HL-60/S4 treated with retinoic acid at 250 ng/mL for 4 days and 3 days (cell line): ENCODE data around the gene SFXN5.

ENCODE experiments used
- in situ Hi-C: fragments of 300-500 bp; cut with MboI; formaldehyde crosslinking; loops from 2 replicates; pipeline ENCODE4 v1.7.0; 2022; ENCODE audit warnings: low sequenced_read_pairs

Gene SFXN5

GRCh38 chr2:73053316-73054114 lies 18.0 kb downstream of the SFXN5 start:
- in situ Hi-C loops = no loop called here

- in situ Hi-C loops = no loop called here
These were observed 21.4 kb downstream of the SFXN5 start for GRCh38 chr2:73050121-73050545.

- in situ Hi-C loops = no loop called here
These were observed 27.3 kb downstream of the SFXN5 start for GRCh38 chr2:73043929-73044832.

- in situ Hi-C loops = no loop called here
These were observed 28.2 kb downstream of the SFXN5 start for GRCh38 chr2:73043276-73043675.

GRCh38 chr2:73037947-73038585 lies 33.4 kb downstream of the SFXN5 start:
- in situ Hi-C loops = no loop called here

GRCh38 chr2:73036766-73037165 lies 34.7 kb downstream of the SFXN5 start:
- in situ Hi-C loops = no loop called here

GRCh38 chr2:73035899-73036711 lies 35.4 kb downstream of the SFXN5 start:
- in situ Hi-C loops = no loop called here

GRCh38 chr2:73034661-73035375 lies 36.7 kb downstream of the SFXN5 start:
- in situ Hi-C loops = no loop called here

GRCh38 chr2:73033766-73034381 lies 37.6 kb downstream of the SFXN5 start:
- in situ Hi-C loops = no loop called here

GRCh38 chr2:73033142-73033765 lies 38.3 kb downstream of the SFXN5 start:
- in situ Hi-C loops = no loop called here

GRCh38 chr2:73032702-73033097 lies 38.8 kb downstream of the SFXN5 start:
- in situ Hi-C loops = no loop called here

- in situ Hi-C loops = no loop called here
These were observed 39.5 kb downstream of the SFXN5 start for GRCh38 chr2:73031725-73032701.

GRCh38 chr2:73031095-73031678 lies 40.3 kb downstream of the SFXN5 start:
- in situ Hi-C loops = no loop called here

GRCh38 chr2:73028841-73029240 lies 42.7 kb downstream of the SFXN5 start:
- in situ Hi-C loops = no loop called here

GRCh38 chr2:73027340-73027739 lies 44.2 kb downstream of the SFXN5 start:
- in situ Hi-C loops = no loop called here

GRCh38 chr2:73023497-73023896 lies 48.0 kb downstream of the SFXN5 start:
- in situ Hi-C loops = no loop called here

- in situ Hi-C loops = no loop called here
These were observed 49.4 kb downstream of the SFXN5 start for GRCh38 chr2:73022024-73022568.
